Liver (tissue), 9 donors: ENCODE measurements around the gene TNF. TPM values are rescaled to one million over a fixed set of nuclear protein-coding genes. Genes with fewer than 3 reads are reported as not detected.

Experiments used
- DNase-seq: peaks from one replicate; pipeline ENCODE4 v3.0.0-alpha.2; 2017; ENCODE audit warnings: low spot score
- H3K27ac ChIP-seq, 2 donors: one replicate each; pipeline ENCODE4 v1.7.0; 2013; ENCODE audit warnings: inconsistent platforms in 2 of 2, low read length in 2 of 2, control low read depth in 1 of 2, low read depth in 1 of 2, mild to moderate bottlenecking in 1 of 2
- H3K27me3 ChIP-seq, 4 donors: one replicate each; pipeline versions ENCODE4 v1.6.1 to v1.7.0; 2013; ENCODE audit warnings: low read length in 3 of 4, inconsistent platforms in 1 of 4, mild to moderate bottlenecking in 1 of 4, moderate library complexity in 1 of 4; ENCODE audit not compliant: control insufficient read depth in 4 of 4, insufficient read depth in 4 of 4
- H3K36me3 ChIP-seq, 4 donors: one replicate each; pipeline versions ENCODE4 v1.6.1 to v1.7.0; 2013; ENCODE audit warnings: low read length in 3 of 4, mild to moderate bottlenecking in 3 of 4, low read depth in 1 of 4, moderate library complexity in 1 of 4; ENCODE audit not compliant: control insufficient read depth in 4 of 4, insufficient read depth in 3 of 4
- H3K4me1 ChIP-seq, 4 donors: one replicate each; pipeline versions ENCODE4 v1.6.1 to v1.7.0; 2013; ENCODE audit warnings: low read length in 3 of 4, mild to moderate bottlenecking in 3 of 4, moderate library complexity in 1 of 4; ENCODE audit not compliant: control insufficient read depth in 4 of 4, insufficient read depth in 4 of 4
- H3K4me3 ChIP-seq, 3 donors: one replicate each; pipeline versions ENCODE4 v1.6.1 to v1.7.0; 2013; ENCODE audit warnings: low read length in 3 of 3, control low read depth in 1 of 3, low read depth in 1 of 3, mild to moderate bottlenecking in 1 of 3
- H3K9ac ChIP-seq, 2 donors: one replicate each; pipeline ENCODE4 v1.7.0; 2013; ENCODE audit warnings: low read length in 2 of 2, mild to moderate bottlenecking in 2 of 2, moderate library complexity in 2 of 2, control low read depth in 1 of 2, low read depth in 1 of 2
- H3K9me3 ChIP-seq, 4 donors: one replicate each; pipeline versions ENCODE4 v1.6.1 to v1.7.0; 2013; ENCODE audit warnings: low read length in 3 of 4; ENCODE audit not compliant: control insufficient read depth in 4 of 4
- ATF3 ChIP-seq: IDR thresholded peaks from 2 replicates; pipeline ENCODE4 v1.6.1; 2016; ENCODE audit warnings: antibody characterized with exemption
- CTCF ChIP-seq: fragments of 150-350 bp; IDR thresholded peaks from 2 replicates; pipeline ENCODE4 v1.5.1; 2017; ENCODE audit warnings: improper control_type of control experiment, low read depth, low read length; ENCODE audit not compliant: missing input control
- EGR1 ChIP-seq, 2 donors: IDR thresholded peaks; 2 replicates each; pipeline ENCODE4 v1.6.1; 2016 to 2018; ENCODE audit warnings: antibody characterized with exemption in 2 of 2, low read depth in 2 of 2
- FOXA1 ChIP-seq: IDR thresholded peaks from 2 replicates; pipeline ENCODE4 v1.6.1; 2016; ENCODE audit warnings: antibody characterized with exemption
- FOXA2 ChIP-seq: IDR thresholded peaks from 2 replicates; pipeline ENCODE4 v1.6.1; 2016; ENCODE audit warnings: antibody characterized with exemption
- GABPA ChIP-seq, 2 donors: IDR thresholded peaks in 1 of 2; conservative IDR thresholded peaks in 1 of 2; 2 replicates each; pipeline ENCODE4 v1.6.1; 2016; ENCODE audit warnings: antibody characterized with exemption in 2 of 2, mild to moderate bottlenecking in 1 of 2, moderate library complexity in 1 of 2
- HNF4A ChIP-seq, 2 donors: conservative IDR thresholded peaks; 2 replicates each; pipeline ENCODE4 v1.6.1; 2016; ENCODE audit warnings: antibody characterized with exemption in 2 of 2, mild to moderate bottlenecking in 2 of 2
- HNF4G ChIP-seq: IDR thresholded peaks from 2 replicates; pipeline ENCODE4 v1.6.1; 2016; ENCODE audit warnings: antibody characterized with exemption
- MAX ChIP-seq: IDR thresholded peaks from 2 replicates; pipeline ENCODE4 v1.6.1; 2016; ENCODE audit warnings: antibody characterized with exemption
- NR2F2 ChIP-seq: IDR thresholded peaks from 2 replicates; pipeline ENCODE4 v1.6.1; 2016; ENCODE audit warnings: antibody characterized with exemption
- RAD21 ChIP-seq, 2 donors: IDR thresholded peaks; 2 replicates each; pipeline ENCODE4 v1.6.1; 2016; ENCODE audit warnings: antibody characterized with exemption in 2 of 2, mild to moderate bottlenecking in 2 of 2
- REST ChIP-seq: IDR thresholded peaks from 2 replicates; pipeline ENCODE4 v1.6.1; 2016; ENCODE audit warnings: antibody characterized with exemption, mild to moderate bottlenecking
- RXRA ChIP-seq, 2 donors: IDR thresholded peaks; 2 replicates each; pipeline ENCODE4 v1.6.1; 2017 to 2018; ENCODE audit warnings: antibody characterized with exemption in 2 of 2, mild to moderate bottlenecking in 1 of 2
- SP1 ChIP-seq: IDR thresholded peaks from 2 replicates; pipeline ENCODE4 v1.6.1; 2018; ENCODE audit warnings: antibody characterized with exemption, mild to moderate bottlenecking
- TAF1 ChIP-seq: conservative IDR thresholded peaks from 2 replicates; pipeline ENCODE4 v1.6.1; 2016; ENCODE audit warnings: antibody characterized with exemption, mild to moderate bottlenecking
- YY1 ChIP-seq: IDR thresholded peaks from 2 replicates; pipeline ENCODE4 v1.6.1; 2016; ENCODE audit warnings: antibody characterized with exemption, mild to moderate bottlenecking
- ZBTB33 ChIP-seq: IDR thresholded peaks from 2 replicates; pipeline ENCODE4 v1.6.1; 2016; ENCODE audit warnings: antibody characterized with exemption
- WGBS: extraction: QIAGEN DNeasy Blood & Tissue Kit; methylation state at CpG from one replicate; pipeline ENCODE4 v1.1.7; 2013; 5-methylcytosine and 5-hydroxymethylcytosine counted together
- polyA plus RNA-seq, 2 donors: library from polyadenylated mRNA; stranded (reverse) in 1 of 2; unstranded in 1 of 2; fragments of 200-250 nt in 1 of 2; fragments of >200 nt in 1 of 2; fragmentation: Nextera tagmentation in 1 of 2; extraction: Ambion mirVana in 1 of 2; gene quantifications; one replicate each; pipeline versions ENCODE4 v1.2.1 to v1.2.3, GENCODE V29; 2013 to 2015
- total RNA-seq, 2 donors: library from RNA; depleted of rRNA; stranded (reverse); fragments of >200 nt; gene quantifications; one replicate each; pipeline ENCODE4 v1.2.3, GENCODE V29; 2014
- donor health status: healthy.
- donor health status: healthy.
- donor health status: healthy.
- donor health status: healthy.
- donor health status: healthy.

Gene TNF
- total RNA-seq (under 1 TPM; 0.19 to 0.42 TPM), polyA plus RNA-seq (under 1 TPM in 1 of 2 donors, not detected in 1; 0.06 TPM)

- TF ChIP-seq GABPA (IDR thresholded peaks at IDR 0.05 in 1 of 2, conservative IDR thresholded peaks at IDR 0.05 in 1 of 2) (no peak), RAD21 (IDR thresholded peaks at IDR 0.05) (no peak), FOXA2 (no peak), ATF3 (no peak), NR2F2 (no peak), FOXA1 (no peak), HNF4G (no peak), SP1 (no peak), TAF1 (no peak), HNF4A (conservative IDR thresholded peaks at IDR 0.05) (no peak), YY1 (no peak), ZBTB33 (no peak), RXRA (IDR thresholded peaks at IDR 0.05) (no peak), MAX (no peak), REST (no peak)
- WGBS = 64% methylated on average over 19 of the region's 19 CpGs
- H3K4me3 ChIP-seq = peak within 1 kb of the TSS in 2 of 3 donors; percentile 2
- no peak for DNase-seq
- H3K9me3 ChIP-seq = no peaks in the 10 kb centered on the region
- peak within 1 kb of the TSS in 1 of 2 donors; percentile 41 for H3K9ac ChIP-seq
- no peaks in the 10 kb centered on the region for H3K27me3 ChIP-seq
- H3K36me3 ChIP-seq = no peaks in the 10 kb centered on the region
- H3K27ac ChIP-seq = peak within 1 kb of the TSS in 1 of 2 donors; percentile 56
- peaks cover 0 to 3% (median under 1%) of the 10 kb centered on the region in 4 donors for H3K4me1 ChIP-seq
Measured at GRCh38 chr6:31575335-31575901, at the start of gene TNF. TNF (plus strand) TSS chr6:31575565; CDS start chr6:31575742, 177 bp downstream.

- Histone ChIP-seq H3K9me3 (no peaks in the 10 kb centered on the region), H3K27me3 (no peaks in the 10 kb centered on the region), H3K9ac (no peak overlapping the region), H3K4me1 (peaks cover 0 to 4% (median 2%) of the 10 kb centered on the region in 4 donors), H3K4me3 (no peak overlapping the region), H3K36me3 (peaks cover 0 to 16% (median 10%) of the 10 kb centered on the region in 4 donors), H3K27ac (no peak overlapping the region)
- no peak for TF ChIP-seq MAX
- TF ChIP-seq SP1 = no peak
- no peak for TF ChIP-seq CTCF
- TF ChIP-seq TAF1 = no peak
- TF ChIP-seq YY1 = no peak
- TF ChIP-seq HNF4G = no peak
- no peak for TF ChIP-seq ZBTB33
- no peak for TF ChIP-seq RAD21 (IDR thresholded peaks at IDR 0.05)
- no peak for TF ChIP-seq NR2F2
- TF ChIP-seq HNF4A (conservative IDR thresholded peaks at IDR 0.05) = no peak
- no peak for TF ChIP-seq EGR1 (IDR thresholded peaks at IDR 0.05; ENCODE audit: low read depth in 2 of 2)
- no peak for TF ChIP-seq FOXA1
- no peak for TF ChIP-seq GABPA (IDR thresholded peaks at IDR 0.05 in 1 of 2, conservative IDR thresholded peaks at IDR 0.05 in 1 of 2)
- 79% methylated on average over 4 of the region's 4 CpGs for WGBS
- DNase-seq = no peak
Measured at GRCh38 chr6:31525932-31526591, 49.3 kb upstream of the TNF start.
